Measurements from ENCODE around the gene MYBPC2. TPM values are rescaled to one million over a fixed set of nuclear protein-coding genes. Genes with fewer than 3 reads are reported as not detected.

The MYBPC2 gene
- total RNA-seq, 1 donor from 2014 or later = 0.08 TPM

DNA sequence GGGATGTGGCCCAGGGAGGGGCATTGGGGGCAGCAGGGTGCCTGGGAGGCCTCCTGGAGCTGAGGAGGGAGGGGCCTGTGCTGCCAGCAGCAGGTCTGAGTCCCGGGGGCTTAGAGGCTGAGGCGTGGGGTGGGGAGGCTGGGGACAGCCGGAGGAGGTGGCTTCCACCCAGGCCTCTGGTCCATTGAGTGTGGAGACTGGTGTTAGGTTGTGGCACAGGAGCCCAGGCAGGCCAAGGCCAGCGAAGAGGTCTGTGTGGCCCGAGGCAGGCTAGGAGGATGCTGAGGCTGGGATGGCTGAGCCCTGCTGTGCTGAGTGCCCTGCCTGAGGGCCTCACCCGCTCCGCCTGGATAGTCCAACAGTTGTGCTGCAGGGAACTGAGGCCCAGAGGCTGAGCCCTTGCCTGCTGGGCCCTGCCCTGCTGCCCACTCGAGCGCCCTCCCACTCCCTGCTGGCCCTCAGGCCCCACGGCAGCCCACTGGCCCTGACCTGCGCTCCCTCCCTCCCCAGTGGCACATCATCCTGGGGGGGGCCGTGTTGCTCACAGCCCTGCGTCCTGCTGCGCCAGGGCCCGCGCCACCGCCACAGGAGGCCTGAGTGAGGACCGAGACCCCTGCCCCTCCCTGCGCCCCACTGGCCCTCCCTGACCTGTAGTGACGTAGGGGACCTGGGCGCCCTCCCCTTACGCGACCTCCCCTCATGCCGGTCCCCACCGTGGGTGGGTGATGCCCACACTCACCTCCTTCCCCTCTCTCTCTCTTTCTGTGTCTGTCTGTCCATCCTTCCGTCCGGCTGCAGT is 48.9 kb downstream of the MYBPC2 start:
- ATAC-seq = no peak

DNA sequence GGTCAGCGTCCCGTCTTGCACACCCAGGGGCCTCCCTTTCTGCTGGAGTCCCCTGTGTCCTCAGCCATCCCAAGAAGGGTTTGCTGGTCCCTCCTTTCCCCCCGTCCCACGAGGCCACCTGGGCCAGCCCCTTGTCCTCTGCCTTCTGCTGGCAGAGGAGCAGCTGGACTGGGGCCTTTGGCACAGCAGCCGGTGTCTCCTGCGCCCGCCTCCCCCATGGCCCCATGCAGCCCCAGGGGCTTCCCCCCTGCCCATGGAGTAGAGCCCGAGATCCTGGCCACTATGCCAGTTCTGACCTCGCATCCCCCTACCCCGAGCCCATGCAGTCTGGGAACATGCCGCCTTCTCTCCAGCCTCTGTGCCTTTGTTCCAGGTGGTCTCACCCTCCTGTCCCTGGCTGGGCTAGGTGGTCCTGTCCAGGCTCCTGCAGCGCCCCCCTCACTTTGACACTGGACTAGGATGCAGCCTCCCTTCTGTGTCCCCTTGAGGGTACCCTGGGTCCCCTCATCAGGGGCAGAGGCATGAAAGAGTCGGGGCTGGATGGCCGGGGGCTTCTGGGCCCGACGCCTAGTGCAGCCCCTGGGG is 49.7 kb downstream of the MYBPC2 start:
- no peak for ATAC-seq

DNA sequence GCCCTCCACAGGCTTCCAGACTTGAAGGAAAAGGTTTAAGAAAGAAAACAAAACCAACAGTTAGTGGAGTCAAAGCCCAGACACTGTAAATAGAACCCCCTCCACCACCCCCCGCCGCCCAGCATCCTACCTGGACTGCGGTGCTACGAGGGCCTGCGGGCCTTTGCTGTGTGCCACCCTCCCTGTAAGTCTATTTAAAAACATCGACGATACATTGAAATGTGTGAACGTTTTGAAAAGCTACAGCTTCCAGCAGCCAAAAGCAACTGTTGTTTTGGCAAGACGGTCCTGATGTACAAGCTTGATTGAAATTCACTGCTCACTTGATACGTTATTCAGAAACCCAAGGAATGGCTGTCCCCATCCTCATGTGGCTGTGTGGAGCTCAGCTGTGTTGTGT is 50.2 kb downstream of the MYBPC2 start:
- no peak for ATAC-seq

DNA sequence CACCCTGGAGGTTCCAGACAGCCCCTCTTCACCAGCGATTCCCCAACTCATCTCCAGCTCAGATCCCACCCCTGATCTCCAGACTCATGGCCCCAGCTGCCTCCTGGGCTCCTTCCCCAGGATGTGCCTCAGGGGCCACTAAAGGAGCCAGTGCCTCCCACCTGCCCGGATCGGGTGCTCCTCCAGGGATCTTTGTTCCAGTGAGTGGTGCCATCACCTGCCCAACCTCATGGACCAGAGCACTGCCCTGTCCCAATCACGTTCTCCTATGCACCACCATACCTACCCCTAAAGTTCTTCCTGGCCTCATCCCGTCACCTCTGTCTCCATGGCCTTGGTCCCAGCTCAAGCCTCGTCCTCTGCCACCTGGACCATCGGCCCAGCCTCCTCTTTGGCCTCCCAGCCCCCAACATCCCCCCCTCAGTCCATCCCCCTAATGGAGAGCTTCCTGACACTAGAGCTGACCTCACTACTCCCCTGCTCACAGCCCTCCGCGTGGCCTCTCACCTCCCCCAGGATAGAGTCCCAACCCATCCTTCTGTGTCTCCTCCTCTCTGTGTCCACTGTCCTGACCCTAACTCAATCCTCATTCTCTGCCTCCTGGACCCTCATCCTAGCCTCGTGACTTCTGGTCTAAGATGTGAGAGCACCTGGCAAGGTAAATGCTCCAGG is 52.7 kb downstream of the MYBPC2 start:
- ATAC-seq = no peak

DNA sequence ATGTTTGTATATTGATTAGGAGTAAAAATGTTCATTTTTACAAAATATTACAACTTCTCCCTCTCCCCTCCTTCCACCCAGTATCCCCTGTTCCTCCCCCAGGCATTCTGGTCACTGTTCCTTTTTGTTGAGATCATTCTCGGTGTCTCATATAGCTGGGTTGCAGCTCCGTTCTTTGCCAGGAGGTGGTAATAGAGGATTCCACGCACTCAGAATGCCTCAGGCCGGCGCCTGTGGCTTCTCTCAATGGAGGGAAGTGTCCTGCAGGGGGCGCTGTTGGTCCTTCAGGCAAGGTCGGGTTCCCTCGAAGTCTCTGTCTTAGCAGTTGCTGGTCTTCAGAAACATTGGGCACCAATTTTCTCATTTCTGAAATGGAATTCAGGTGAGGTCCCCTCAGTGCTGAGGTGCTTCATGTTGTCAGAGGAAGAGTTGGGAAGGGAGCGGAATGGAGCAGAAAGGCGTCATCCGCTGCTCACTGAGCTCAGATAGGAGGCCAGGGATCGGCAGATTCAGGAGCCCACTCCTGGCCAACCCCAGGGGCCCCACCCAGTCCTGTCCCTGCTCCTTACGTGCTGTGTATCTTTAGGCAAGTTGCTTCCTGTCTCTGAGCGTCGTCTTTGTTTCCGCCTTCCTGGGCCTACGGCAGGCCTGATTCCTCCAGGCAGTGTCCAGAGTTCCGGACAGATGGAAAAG is 54.3 kb downstream of the MYBPC2 start:
- ATAC-seq = no peak

DNA sequence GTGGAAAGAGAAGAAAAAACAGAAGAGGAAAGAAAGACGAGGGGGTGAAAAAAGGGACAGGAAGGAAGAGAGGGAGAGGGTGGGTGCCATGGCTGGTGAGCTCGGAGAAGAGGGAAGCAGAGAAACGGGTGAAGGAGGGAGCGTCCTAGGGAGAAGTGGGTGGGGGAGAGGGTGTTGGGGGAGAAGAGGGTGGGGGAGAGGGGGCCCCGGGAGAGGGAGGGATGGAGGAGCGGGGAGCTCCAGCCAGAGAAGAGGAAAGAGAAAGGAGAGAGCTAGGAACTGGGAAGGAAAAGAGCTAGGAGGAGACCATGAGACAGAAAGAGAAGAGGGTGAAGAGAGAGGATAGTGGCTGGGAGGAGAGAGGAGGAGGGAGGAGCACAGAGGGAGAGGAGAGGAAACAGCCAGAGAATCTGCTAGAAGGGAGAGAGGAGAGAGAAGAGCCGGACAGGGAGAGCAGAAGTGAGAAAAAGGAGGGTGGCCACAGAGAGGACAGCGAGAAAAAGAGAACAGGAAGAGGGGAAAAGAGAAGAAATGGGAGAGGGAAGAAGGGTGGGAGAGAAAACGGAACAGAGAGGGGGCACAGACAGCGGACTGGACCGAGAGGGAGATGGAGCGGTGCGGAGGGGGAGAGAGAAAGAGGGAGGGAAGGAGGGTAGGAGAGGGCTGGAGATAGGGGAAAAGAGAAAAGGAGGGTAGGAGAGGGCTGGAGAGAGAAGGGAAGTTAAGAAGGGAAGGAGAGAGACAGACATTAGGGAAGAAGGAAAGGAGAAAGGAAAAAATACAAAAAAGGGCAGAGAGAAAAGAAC is 55.9 kb downstream of the MYBPC2 start:
- no peak for ATAC-seq

DNA sequence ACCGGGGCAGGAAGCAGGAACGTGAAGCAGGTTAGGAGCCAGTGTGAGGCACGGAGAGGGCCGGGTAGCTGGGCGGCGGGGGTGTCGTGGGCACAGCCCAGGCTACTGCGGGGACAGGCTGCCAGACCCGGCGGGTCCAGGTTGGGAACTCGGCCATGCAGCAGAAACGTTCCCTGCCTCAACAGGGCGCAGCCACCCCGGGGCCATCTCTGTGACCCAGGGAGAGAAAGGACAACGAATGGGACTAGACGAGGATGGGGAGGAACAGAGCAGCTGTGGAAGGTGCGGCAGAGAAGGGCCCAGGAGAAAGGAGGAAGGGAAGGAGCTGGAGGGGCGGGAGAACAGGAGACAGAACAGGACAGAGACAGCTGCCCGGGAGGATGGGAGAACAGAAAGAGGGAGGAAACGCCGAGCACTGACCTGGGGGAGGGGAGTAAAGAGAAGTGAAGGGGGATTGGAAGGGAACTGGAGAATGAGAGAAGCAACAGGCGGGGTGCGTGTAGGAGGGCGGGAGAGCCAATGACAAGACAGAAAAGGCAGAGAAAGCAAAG is 56.8 kb downstream of the MYBPC2 start:
- ATAC-seq = no peak

DNA sequence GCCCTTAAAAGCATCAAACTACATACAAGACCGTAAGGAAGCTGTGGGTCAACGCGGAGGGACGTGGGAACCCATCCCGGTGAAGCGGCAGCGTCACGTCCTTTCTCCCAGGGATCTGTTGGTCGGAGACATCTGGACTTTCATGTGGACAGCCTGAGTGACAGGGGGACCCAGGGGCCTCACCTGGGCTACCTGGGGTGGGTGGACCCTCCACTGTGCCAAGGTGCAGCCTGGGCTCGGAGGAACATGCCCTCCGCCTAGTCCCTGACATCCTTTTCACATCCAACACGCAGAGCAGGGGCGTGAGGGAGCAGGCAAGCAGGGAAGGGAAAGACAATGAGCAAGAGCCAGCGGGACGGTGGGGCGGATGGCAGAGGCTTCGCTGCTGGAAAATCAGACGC is 57.7 kb downstream of the MYBPC2 start:
- no peak for ATAC-seq

DNA sequence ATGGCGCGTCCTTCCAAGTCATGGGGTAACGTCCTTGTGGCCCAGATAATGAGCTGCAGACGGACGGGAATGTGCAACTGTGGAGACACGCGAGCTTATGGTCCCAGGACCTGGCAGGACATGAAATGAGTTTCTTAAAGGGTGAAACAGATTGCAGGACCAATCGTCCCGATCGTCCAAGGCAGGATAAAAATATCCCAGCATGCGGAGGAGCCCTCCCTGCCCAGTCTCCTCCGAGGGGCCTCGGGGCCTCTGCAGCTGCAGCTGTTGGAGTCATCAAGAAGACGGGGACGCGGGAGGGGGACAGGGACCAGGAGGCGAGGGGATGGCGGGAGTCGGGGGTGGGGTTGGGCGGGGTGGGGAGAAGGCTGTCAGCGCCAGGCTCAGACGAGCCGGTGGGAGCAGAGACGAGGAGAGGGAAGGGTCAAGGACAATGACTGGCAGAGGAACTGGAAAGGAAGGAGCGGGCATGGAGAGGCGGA is 58.3 kb downstream of the MYBPC2 start:
- no peak for ATAC-seq

DNA sequence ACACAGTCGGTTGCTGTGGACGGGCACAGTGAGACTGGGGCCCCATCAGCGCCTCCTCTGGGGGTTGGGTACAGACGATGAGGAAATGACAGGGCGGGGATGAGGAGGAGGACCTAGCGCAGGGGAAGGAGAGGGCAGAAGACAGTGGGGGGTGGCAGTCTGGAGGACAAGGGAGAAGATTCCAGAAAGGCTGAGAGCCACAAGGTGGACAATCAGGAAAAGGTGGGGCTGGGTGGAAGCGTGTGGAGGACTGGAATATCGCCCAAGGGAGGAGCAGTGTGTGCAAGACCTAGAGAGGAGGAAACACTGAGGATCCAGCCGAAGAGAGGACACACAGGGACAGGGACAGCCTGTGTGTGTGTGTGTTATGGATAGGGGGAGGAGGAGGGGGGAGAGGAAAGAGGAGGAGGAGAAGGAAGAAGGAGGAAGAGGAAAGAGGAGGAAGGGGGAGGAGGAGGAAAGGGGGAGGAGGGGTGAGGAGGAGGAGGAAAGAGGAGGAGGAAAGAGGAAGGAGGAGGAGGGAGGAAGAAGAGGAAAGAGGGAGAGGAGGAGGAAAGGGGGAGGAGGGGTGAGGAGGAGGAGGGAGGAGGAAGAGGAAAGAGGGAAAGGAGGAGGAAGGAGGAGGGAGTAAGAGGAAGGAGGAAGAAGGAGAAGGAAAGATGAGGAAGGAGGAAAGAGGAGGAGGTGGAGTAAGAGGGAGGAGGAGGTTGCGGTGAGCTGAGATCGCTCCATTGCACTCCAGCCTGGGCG is 59.8 kb downstream of the MYBPC2 start:
- ATAC-seq = no peak

DNA sequence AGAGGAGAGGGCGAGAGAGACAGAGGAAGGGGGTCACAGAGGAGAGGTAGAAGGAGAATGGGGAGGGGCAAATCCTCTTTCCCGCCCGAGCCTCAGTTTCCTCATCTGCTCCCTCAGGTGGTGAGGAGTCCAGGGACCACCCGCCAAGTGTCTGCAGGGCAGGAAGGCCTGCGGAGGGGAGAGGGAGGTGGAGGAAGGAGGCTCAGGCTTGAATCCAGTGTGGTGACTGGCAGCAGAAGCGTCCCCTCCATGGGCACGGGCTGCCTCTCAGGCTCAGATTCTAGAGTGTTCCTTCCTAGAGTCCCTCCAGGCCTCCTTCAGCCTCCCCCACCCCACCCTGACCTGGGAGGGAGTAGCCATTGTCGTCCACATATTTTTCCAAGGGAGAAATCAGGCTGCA is 60.5 kb downstream of the MYBPC2 start:
- ATAC-seq = no peak

DNA sequence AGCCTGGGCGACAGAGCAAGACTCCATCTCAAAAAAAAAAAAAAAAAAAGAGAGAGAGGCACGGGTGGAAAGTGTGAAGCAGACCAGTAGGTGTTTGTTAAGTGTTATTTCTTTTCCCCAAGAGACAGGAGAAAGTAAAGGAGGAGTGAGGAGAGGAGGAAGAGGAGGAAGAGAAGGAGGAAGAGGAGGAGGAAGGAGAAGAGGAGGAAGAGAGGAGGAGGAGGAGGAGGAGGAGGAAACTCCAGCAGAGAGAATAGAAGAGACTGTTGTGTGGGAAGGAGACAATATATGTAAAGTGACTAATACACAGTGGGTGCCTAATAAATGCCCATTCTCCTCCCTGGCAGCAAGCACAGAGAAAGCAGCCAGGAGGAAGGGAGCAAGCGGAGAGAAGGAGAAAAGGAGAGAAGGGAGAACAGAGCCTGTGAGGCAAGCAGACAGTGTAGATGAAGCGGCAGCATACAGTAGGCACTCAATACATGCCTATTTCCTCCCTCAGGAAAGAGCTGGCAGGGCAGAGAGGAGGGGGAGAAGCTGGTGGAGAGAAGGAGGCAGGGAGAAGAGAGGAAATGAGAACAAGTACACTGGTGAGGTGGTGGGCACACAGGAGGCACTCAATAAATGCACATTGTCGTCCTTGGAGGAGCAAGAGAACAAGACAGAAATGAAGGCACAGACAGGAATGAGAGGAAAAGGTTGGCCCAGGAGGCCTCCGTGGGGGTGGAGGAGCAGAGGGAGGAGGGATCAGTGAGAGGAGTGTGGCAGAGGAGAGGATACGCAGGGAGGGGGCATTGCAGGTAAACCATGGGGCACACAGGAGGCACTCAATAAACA is 61.7 kb downstream of the MYBPC2 start:
- no peak for ATAC-seq

DNA sequence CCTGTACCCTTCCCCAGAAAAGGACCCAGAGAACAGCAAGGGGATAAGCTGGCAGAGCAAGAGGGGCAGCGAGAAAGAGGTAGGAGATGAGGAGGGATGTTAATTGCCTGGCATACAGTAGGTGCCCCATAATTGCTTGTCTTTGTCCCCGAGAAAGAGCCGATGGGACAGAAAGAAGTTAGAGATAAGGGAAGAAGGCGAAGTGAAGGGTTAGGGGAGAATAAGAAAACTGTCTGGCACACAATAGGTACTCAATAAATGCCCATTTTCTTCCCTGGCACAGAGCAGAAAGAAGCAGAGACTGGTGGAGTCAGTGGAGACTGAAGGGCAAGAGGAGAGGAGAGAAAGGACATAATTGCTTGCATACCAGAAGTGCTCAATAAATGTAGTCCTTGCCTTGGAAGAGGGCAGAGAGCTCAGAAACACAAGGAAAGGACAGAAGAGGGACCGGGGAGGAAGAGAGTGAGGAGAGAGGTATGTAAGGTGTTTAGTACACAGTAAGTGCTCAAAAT is 62.4 kb downstream of the MYBPC2 start:
- no peak for ATAC-seq

DNA sequence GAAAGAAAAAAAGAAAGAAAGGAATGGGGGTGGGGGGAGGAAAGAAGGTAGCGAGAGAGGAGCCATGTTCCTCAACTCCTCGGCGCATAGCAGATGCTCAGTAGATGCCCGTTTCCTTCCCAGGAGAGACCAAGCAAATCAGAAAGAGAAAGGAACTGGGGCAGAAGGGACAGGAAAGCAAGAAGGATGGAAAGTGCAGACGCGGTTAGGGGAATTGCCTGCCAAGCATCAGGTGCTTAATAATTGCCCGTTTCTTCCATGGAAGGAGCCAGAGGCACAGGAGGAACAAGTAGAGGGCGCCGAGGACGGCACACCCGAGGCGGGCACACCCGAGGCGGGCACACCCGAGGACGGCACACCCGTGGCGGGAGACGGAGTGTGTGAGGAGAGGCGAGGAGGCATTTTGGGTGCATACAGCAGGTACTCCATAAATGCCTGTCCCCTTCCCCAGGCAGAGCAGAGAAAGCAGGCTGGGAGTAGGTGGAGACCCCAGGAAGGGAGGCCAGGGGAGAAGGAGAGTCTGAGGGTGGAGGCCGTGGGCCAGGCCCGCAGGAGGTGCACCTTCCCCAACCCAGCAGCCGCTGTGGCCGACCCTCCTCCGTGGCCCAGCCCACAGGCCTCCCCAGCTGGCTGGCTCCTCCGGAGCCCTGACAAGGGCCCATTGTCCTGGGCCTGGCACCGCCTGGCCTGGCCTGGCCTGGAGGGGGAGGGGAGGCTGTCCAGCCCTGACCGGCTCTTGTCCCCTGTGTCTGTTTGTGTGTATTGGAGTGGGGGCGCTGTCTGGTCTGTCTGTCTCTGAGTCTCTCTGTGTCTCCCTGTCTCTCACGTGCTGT is 63.7 kb downstream of the MYBPC2 start:
- no peak for ATAC-seq

DNA sequence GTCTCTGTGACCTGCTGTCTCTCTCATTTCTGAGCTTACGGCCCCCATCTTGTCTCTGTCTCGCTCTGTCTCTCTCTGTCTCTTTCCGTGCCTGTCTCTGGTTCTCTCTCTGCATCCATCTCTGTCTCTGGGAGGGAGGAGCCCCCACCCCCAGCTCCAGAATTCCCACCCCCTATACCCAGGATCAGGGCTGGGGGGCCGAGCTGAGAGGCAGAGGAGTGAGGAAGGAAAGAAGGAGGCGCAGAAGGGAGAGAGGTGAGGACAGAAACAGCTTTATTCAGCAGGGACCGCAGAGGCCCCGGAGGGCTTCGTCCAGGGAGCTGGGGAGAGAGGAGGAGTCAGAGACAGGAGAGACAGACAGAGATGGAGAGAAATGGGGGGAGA is 64.3 kb downstream of the MYBPC2 start:
- ATAC-seq = no peak

DNA sequence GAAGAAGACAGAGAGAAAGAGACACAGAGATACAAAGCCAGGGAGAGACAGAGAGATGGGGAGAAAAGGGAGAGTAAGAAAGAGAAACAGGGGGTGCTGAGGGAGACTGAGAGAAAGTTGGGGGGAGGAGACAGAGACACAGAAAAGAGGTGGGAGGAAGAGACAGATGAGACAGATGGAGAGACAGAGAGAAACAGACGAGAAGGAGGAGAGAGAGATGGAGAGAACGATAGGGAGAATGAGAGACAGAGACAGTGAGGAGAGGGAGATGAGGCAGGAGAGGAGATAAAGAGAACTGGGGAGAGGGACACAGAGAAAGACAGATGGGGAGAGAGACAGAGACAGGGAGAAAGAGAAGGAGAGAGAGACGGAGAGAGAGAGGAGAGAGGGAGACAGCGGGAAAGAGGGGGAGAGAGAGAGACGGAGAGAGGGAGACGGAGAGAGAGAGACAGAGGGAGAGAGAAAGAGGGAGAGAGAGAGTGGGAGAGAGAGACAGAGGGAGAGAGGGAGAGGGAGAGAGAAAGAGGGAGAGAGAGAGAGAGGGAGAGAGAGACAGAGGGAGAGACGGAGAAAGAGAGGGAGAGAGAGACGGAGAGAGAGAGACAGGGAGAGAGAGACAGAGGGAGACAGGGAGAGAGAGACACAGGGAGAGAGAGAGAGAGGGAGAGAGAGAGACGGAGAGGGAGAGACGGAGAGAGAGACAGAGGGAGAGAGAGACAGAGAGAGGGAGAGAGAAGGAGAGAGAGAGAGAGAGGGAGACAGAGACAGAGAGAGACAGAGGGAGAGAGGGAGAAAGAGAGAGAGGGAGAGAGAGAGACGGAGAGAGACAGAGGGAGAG is 65.7 kb downstream of the MYBPC2 start:
- ATAC-seq = no peak

DNA sequence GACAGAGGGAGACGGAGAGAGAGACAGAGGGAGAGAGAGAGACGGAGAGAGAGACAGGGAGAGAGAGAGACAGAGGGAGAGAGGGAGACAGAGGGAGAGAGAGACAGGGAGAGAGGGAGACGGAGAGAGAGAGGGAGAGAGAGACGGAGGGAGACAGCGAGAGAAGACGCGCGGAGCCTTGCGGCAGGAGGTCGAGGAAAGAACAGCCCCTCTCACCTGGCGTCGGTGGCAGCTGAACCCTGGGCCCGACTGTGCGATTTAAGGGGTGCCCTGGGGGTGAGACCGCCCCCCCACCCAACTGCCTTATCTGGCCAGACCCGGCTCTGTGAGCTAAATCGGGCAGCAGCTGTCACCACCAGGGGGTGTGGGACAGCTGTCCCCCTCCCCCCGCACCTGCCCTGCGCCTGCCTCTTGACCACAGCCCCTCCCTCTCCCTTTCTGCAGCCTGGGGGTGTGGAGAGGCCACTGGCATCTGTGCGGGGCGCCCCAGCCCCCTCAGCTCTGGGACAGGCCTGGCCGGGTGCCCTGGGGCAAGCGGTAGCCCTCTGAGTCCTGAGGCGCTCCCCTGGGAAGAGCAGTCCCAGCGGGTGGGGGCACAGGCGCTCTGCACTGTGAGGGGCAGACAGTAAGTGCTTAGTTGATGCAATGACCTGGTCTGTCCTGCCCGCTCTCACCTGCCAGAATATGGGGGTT is 67.5 kb downstream of the MYBPC2 start:
- ATAC-seq = peak; percentile 23

DNA sequence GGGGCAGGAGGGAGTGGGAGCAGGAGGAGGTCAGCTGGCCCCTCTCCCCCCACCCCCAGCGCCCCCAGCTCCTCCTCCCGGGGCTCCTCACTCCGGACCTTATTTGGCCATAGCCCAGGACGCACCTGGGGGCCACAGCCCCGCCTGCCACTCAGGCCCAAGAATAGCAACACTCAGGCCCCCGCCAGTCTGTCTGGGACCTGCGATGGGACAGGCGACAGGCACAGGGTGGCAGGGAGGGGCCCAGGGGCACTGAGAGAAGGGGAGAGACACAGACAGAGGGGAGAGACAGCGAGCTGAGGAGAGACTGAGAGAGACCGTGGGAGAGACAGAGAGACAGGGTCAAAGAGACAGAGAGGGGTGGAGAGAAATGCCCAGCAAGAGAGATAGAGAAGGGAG is 68.1 kb downstream of the MYBPC2 start:
- no peak for ATAC-seq

Data from esophagus mucosa (tissue), 1 donor.